Trophoblast cell (in vitro differentiated cells and primary cell): Measurements from ENCODE around the gene POLN.

ENCODE experiments used
- DNase-seq, 2 donors: peaks; one replicate each; pipeline ENCODE4 v3.0.0-alpha.2; 2016
- H2AFZ ChIP-seq: 2 replicates; pipeline ENCODE4 v1.6.1; 2013; ENCODE audit warnings: low read length, moderate library complexity, mild to moderate bottlenecking; ENCODE audit not compliant: insufficient read depth, poor library complexity
- H2AK5ac ChIP-seq: 2 replicates; pipeline ENCODE4 v1.6.1; 2013; ENCODE audit warnings: mild to moderate bottlenecking, low read length
- H2BK120ac ChIP-seq: 2 replicates; pipeline ENCODE4 v1.6.1; 2013; ENCODE audit warnings: low read length, mild to moderate bottlenecking, moderate library complexity; ENCODE audit not compliant: insufficient read depth, poor library complexity
- H2BK12ac ChIP-seq: 2 replicates; pipeline ENCODE4 v1.6.1; 2013; ENCODE audit warnings: mild to moderate bottlenecking, low read length, moderate library complexity
- H2BK5ac ChIP-seq: 2 replicates; pipeline ENCODE4 v1.6.1; 2013; ENCODE audit warnings: low read length, low read depth, moderate library complexity, mild to moderate bottlenecking; ENCODE audit not compliant: poor library complexity
- H3K14ac ChIP-seq: 2 replicates; pipeline ENCODE4 v1.6.1; 2013; ENCODE audit warnings: mild to moderate bottlenecking, low read length
- H3K18ac ChIP-seq: 2 replicates; pipeline ENCODE4 v1.6.1; 2013; ENCODE audit warnings: mild to moderate bottlenecking, low read length
- H3K23ac ChIP-seq: 2 replicates; pipeline ENCODE4 v1.6.1; 2013; ENCODE audit warnings: low read length
- H3K27ac ChIP-seq: 2 replicates; pipeline ENCODE4 v1.5.1; 2013; ENCODE audit warnings: low read depth, mild to moderate bottlenecking, inconsistent platforms, low read length, moderate library complexity
- H3K27me3 ChIP-seq: 2 replicates; pipeline ENCODE4 v1.6.1; 2013; ENCODE audit warnings: inconsistent platforms, mild to moderate bottlenecking, low read length, moderate library complexity; ENCODE audit not compliant: insufficient read depth
- H3K36me3 ChIP-seq, 2 experiments: 1 replicate in 1 of 2; 2 replicates in 1 of 2; pipeline ENCODE4 v1.6.1; 2013; ENCODE audit warnings: low read length in 2 of 2, mild to moderate bottlenecking in 2 of 2, moderate library complexity in 1 of 2; ENCODE audit not compliant: insufficient read depth in 2 of 2, control insufficient read depth in 1 of 2
- H3K4ac ChIP-seq: 2 replicates; pipeline ENCODE4 v1.6.1; 2013; ENCODE audit warnings: low read depth, mild to moderate bottlenecking, low read length, moderate library complexity
- H3K4me1 ChIP-seq, 2 experiments: 1 replicate in 1 of 2; 2 replicates in 1 of 2; pipeline ENCODE4 v1.6.1; 2013; ENCODE audit warnings: low read length in 2 of 2, mild to moderate bottlenecking in 2 of 2, moderate library complexity in 1 of 2; ENCODE audit not compliant: insufficient read depth in 2 of 2, control insufficient read depth in 1 of 2
- H3K4me2 ChIP-seq: 2 replicates; pipeline ENCODE4 v1.6.1; 2013; ENCODE audit warnings: inconsistent platforms, mild to moderate bottlenecking, low read length, moderate library complexity
- H3K4me3 ChIP-seq: 2 replicates; pipeline ENCODE4 v1.5.1; 2013; ENCODE audit warnings: mild to moderate bottlenecking, low read depth, low read length, inconsistent platforms
- H3K79me1 ChIP-seq: one replicate; pipeline ENCODE4 v1.6.1; 2013; ENCODE audit warnings: low read length
- H3K79me2 ChIP-seq: 2 replicates; pipeline ENCODE4 v1.6.1; 2013; ENCODE audit warnings: low read length, mild to moderate bottlenecking; ENCODE audit not compliant: control insufficient read depth, insufficient read depth, poor library complexity
- H3K9ac ChIP-seq: 2 replicates; pipeline ENCODE4 v1.6.1; 2013; ENCODE audit warnings: mild to moderate bottlenecking, low read length
- H3K9me3 ChIP-seq: 2 replicates; pipeline ENCODE4 v1.6.1; 2013; ENCODE audit warnings: low read depth, mild to moderate bottlenecking, control low read depth, inconsistent platforms, low read length; ENCODE audit not compliant: insufficient read depth
- H4K12ac ChIP-seq: 2 replicates; pipeline ENCODE4 v1.6.1; 2013; ENCODE audit warnings: low read depth, mild to moderate bottlenecking, low read length, moderate library complexity
- H4K8ac ChIP-seq: 2 replicates; pipeline ENCODE4 v1.6.1; 2013; ENCODE audit warnings: low read depth, mild to moderate bottlenecking, low read length, moderate library complexity
- H4K91ac ChIP-seq: one replicate; pipeline ENCODE4 v1.6.1; 2013; ENCODE audit warnings: low read depth, mild to moderate bottlenecking, low read length, moderate library complexity
- WGBS: extraction: QIAGEN DNeasy Blood & Tissue Kit; methylation state at CpG from one replicate; pipeline ENCODE4 v1.1.7; 2013; ENCODE audit warnings: missing lambda C conversion rate; ENCODE audit not compliant: insufficient read length, insufficient coverage; ENCODE audit errors: extremely low coverage; 5-methylcytosine and 5-hydroxymethylcytosine counted together

POLN gene

GRCh38 chr4:2273221-2273620 is 31.3 kb upstream of the POLN start:
- no peak overlapping the region for H3K14ac ChIP-seq
- peaks cover 2% of the 10 kb centered on the region for H3K9me3 ChIP-seq
- no peaks in the 10 kb centered on the region for H3K4me1 ChIP-seq
- no peak overlapping the region for H4K91ac ChIP-seq
- H3K23ac ChIP-seq = no peak overlapping the region
- H2AFZ ChIP-seq = no peak overlapping the region
- H4K12ac ChIP-seq = no peak overlapping the region
- H2AK5ac ChIP-seq = no peak overlapping the region
- no peak overlapping the region for H2BK5ac ChIP-seq
- no peaks in the 10 kb centered on the region for H3K79me1 ChIP-seq
- no peaks in the 10 kb centered on the region for H3K79me2 ChIP-seq
- no peak overlapping the region for H3K4me3 ChIP-seq
- no peak overlapping the region for H4K8ac ChIP-seq
- no peak overlapping the region for H3K9ac ChIP-seq
- DNase-seq = no peak
- H3K4me2 ChIP-seq = no peak overlapping the region
- H3K27ac ChIP-seq = no peak overlapping the region
- no peak overlapping the region for H3K4ac ChIP-seq
- no peak overlapping the region for H2BK120ac ChIP-seq
- no peak overlapping the region for H3K18ac ChIP-seq
- no peak overlapping the region for H2BK12ac ChIP-seq
- H3K36me3 ChIP-seq = no peaks in the 10 kb centered on the region
- no peaks in the 10 kb centered on the region for H3K27me3 ChIP-seq
- no CpG with 5 or more reads among the region's 15 CpGs for WGBS

GRCh38 chr4:2272828-2273120 is 30.9 kb upstream of the POLN start:
- H3K79me2 ChIP-seq = no peaks in the 10 kb centered on the region
- H3K9ac ChIP-seq = no peak overlapping the region
- no peaks in the 10 kb centered on the region for H3K27me3 ChIP-seq
- H3K36me3 ChIP-seq = no peaks in the 10 kb centered on the region
- H3K23ac ChIP-seq = no peak overlapping the region
- WGBS = no CpG with 5 or more reads among the region's 6 CpGs
- H2BK5ac ChIP-seq = no peak overlapping the region
- no peak overlapping the region for H4K12ac ChIP-seq
- H3K9me3 ChIP-seq = peaks cover 2% of the 10 kb centered on the region
- H3K4me2 ChIP-seq = no peak overlapping the region
- H2AK5ac ChIP-seq = no peak overlapping the region
- H3K4me3 ChIP-seq = no peak overlapping the region
- H4K91ac ChIP-seq = no peak overlapping the region
- H4K8ac ChIP-seq = no peak overlapping the region
- no peak overlapping the region for H3K4ac ChIP-seq
- no peak overlapping the region for H2BK120ac ChIP-seq
- H3K79me1 ChIP-seq = no peaks in the 10 kb centered on the region
- no peak for DNase-seq
- no peak overlapping the region for H2BK12ac ChIP-seq
- H3K4me1 ChIP-seq = no peaks in the 10 kb centered on the region
- no peak overlapping the region for H3K27ac ChIP-seq
- no peak overlapping the region for H3K14ac ChIP-seq
- no peak overlapping the region for H2AFZ ChIP-seq
- no peak overlapping the region for H3K18ac ChIP-seq

- Histone ChIP-seq H3K36me3 (no peaks in the 10 kb centered on the region), H2BK120ac (no peak overlapping the region), H3K27me3 (no peaks in the 10 kb centered on the region), H4K8ac (no peak overlapping the region), H2AK5ac (no peak overlapping the region), H2AFZ (no peak overlapping the region), H3K14ac (no peak overlapping the region), H4K91ac (no peak overlapping the region), H3K4me2 (no peak overlapping the region), H3K4ac (no peak overlapping the region), H2BK12ac (no peak overlapping the region), H3K79me2 (no peaks in the 10 kb centered on the region), H3K9me3 (peaks cover 2% of the 10 kb centered on the region), H3K27ac (no peak overlapping the region), H4K12ac (no peak overlapping the region), H3K4me3 (no peak overlapping the region), H3K9ac (no peak overlapping the region), H3K4me1 (no peaks in the 10 kb centered on the region), H3K23ac (no peak overlapping the region), H3K18ac (no peak overlapping the region), H2BK5ac (no peak overlapping the region), H3K79me1 (no peaks in the 10 kb centered on the region)
- WGBS = no CpG with 5 or more reads among the region's 25 CpGs
- DNase-seq = no peak
These were observed 30.3 kb upstream of the POLN start for GRCh38 chr4:2272026-2272827.

- Histone ChIP-seq H2AK5ac (no peak overlapping the region), H3K4me1 (no peaks in the 10 kb centered on the region), H3K79me2 (no peaks in the 10 kb centered on the region), H3K36me3 (no peaks in the 10 kb centered on the region), H2AFZ (no peak overlapping the region), H3K27me3 (no peaks in the 10 kb centered on the region), H4K91ac (no peak overlapping the region), H3K23ac (no peak overlapping the region), H2BK12ac (no peak overlapping the region), H3K4me2 (no peak overlapping the region), H3K18ac (no peak overlapping the region), H3K79me1 (no peaks in the 10 kb centered on the region), H3K9me3 (peaks cover 2% of the 10 kb centered on the region), H3K9ac (no peak overlapping the region), H2BK120ac (no peak overlapping the region), H4K12ac (no peak overlapping the region), H3K4ac (no peak overlapping the region), H3K27ac (no peak overlapping the region), H4K8ac (no peak overlapping the region), H3K14ac (no peak overlapping the region), H2BK5ac (no peak overlapping the region), H3K4me3 (peak overlapping the region; percentile 19)
- WGBS = no CpG with 5 or more reads among the region's 27 CpGs
- DNase-seq = no peak
These were observed 29.5 kb upstream of the POLN start for GRCh38 chr4:2271279-2272025.
